Activated CD4-positive, CD25-positive, alpha-beta regulatory T cell treated with anti-CD3 and anti-CD28 coated beads, Interleukin-2, amount 50 U/mL, for 72 hours (primary cell): ENCODE data around the gene CSTPP1.

Experiments
- DNase-seq: peaks from one replicate; pipeline ENCODE4 v3.0.0; 2021

CSTPP1 gene

GRCh38 chr11:47164321-47164720, 227.8 kb downstream of the CSTPP1 start:
- DNase-seq, result no peak

GRCh38 chr11:47165253-47165840, 228.8 kb downstream of the CSTPP1 start:
- no peak for DNase-seq

- no peak for DNase-seq
Observed at GRCh38 chr11:47166368-47166767, 229.8 kb downstream of the CSTPP1 start.

GRCh38 chr11:47171061-47171838, 234.7 kb downstream of the CSTPP1 start:
- no peak for DNase-seq

- DNase-seq, result no peak
Observed at GRCh38 chr11:47171856-47172255, 235.3 kb downstream of the CSTPP1 start.

GRCh38 chr11:47172740-47173336, 236.3 kb downstream of the CSTPP1 start:
- no peak for DNase-seq

- no peak for DNase-seq
Observed at GRCh38 chr11:47175746-47176327, 239.3 kb downstream of the CSTPP1 start.

- peak; percentile 97 for DNase-seq
Observed at GRCh38 chr11:47176328-47177228, 240.0 kb downstream of the CSTPP1 start, which contains the start of gene ARFGAP2. TSS of gene ARFGAP2 (minus strand) at chr11:47176879. CDS start at chr11:47176853, 26 bp downstream.

GRCh38 chr11:47177229-47177845, 240.8 kb downstream of the CSTPP1 start:
- no peak for DNase-seq

- no peak for DNase-seq
Observed at GRCh38 chr11:47177846-47178245, 241.3 kb downstream of the CSTPP1 start.

- DNase-seq, result no peak
Observed at GRCh38 chr11:47178316-47178715, 241.8 kb downstream of the CSTPP1 start.

GRCh38 chr11:47178737-47179654, 242.4 kb downstream of the CSTPP1 start:
- no peak for DNase-seq

GRCh38 chr11:47179655-47179991, 243.1 kb downstream of the CSTPP1 start:
- DNase-seq, result no peak

- DNase-seq, result no peak
Observed at GRCh38 chr11:47180006-47180787, 243.6 kb downstream of the CSTPP1 start.

- DNase-seq, result no peak
Observed at GRCh38 chr11:47181271-47181670, 244.7 kb downstream of the CSTPP1 start.

- no peak for DNase-seq
Observed at GRCh38 chr11:47182380-47182779, 245.8 kb downstream of the CSTPP1 start.

- DNase-seq, result no peak
Observed at GRCh38 chr11:47183031-47183856, 246.7 kb downstream of the CSTPP1 start.

GRCh38 chr11:47183969-47184368, 247.4 kb downstream of the CSTPP1 start:
- no peak for DNase-seq

- DNase-seq, result no peak
Observed at GRCh38 chr11:47184711-47185304, 248.2 kb downstream of the CSTPP1 start.
